Mucosa of stomach (tissue), 1 donor: Measurements from ENCODE around the gene MYF6.

Source experiments
- H3K27me3 ChIP-seq: one replicate; pipeline ENCODE4 v1.7.0; 2013; ENCODE audit warnings: mild to moderate bottlenecking, low read length; ENCODE audit not compliant: control insufficient read depth, insufficient read depth
- H3K36me3 ChIP-seq: one replicate; pipeline ENCODE4 v1.7.0; 2013; ENCODE audit warnings: low read length; ENCODE audit not compliant: control insufficient read depth, insufficient read depth
- H3K4me1 ChIP-seq: one replicate; pipeline ENCODE4 v1.7.0; 2013; ENCODE audit warnings: mild to moderate bottlenecking, low read length; ENCODE audit not compliant: control insufficient read depth, insufficient read depth
- H3K4me3 ChIP-seq: one replicate; pipeline ENCODE4 v1.7.0; 2013; ENCODE audit warnings: low read length
- H3K9ac ChIP-seq: one replicate; pipeline ENCODE4 v1.7.0; 2013; ENCODE audit warnings: mild to moderate bottlenecking, low read length, moderate library complexity
- H3K9me3 ChIP-seq: one replicate; pipeline ENCODE4 v1.7.0; 2013; ENCODE audit warnings: mild to moderate bottlenecking, low read length, moderate library complexity; ENCODE audit not compliant: control insufficient read depth
- donor health status: Pancreatic carcinoma.

The MYF6 gene

DNA sequence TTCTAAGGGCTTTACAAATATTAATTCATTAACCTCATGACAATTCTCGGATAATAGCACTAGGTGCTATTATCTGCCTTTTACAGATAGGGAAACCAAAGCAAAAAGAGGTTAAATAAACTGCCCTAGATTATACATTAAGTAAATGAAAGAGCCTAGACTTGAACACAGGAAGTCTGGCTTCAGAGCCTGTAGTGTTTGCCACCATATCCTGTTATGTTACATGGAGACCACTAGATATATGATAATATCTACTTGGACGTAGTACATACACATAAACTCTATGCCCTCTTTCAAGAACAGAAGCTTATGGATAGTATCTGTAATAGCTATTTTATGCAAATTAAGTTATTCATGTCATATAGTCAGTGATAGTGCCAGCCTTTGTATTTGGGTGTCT is 16.9 kb upstream of the MYF6 start:
- Histone ChIP-seq H3K4me3 (no peak overlapping the region), H3K9ac (no peak overlapping the region), H3K27me3 (no peaks in the 10 kb centered on the region), H3K9me3 (no peaks in the 10 kb centered on the region), H3K4me1 (no peaks in the 10 kb centered on the region), H3K36me3 (no peaks in the 10 kb centered on the region)

DNA sequence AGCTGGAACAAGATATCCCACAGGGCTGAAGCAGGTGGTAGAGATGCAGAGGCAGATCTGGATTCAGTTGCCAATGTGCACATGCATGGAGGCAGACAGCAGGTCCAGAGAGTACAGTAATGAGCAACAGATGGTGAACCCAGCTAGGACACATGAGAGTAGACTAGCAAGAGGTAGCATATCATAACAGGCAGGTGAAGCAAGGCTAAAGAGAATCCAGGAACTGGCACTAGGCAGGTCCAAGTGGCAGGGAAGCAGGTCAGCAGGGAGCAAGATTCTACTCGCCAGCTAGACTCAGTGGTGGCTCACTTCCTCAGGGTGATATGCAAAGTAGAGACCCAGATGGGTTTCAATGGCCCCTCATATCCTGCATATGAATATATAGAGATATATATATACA is 15.3 kb upstream of the MYF6 start:
- Histone ChIP-seq H3K9me3 (no peaks in the 10 kb centered on the region), H3K4me1 (no peaks in the 10 kb centered on the region), H3K27me3 (no peaks in the 10 kb centered on the region), H3K36me3 (no peaks in the 10 kb centered on the region), H3K4me3 (no peak overlapping the region), H3K9ac (no peak overlapping the region)

DNA sequence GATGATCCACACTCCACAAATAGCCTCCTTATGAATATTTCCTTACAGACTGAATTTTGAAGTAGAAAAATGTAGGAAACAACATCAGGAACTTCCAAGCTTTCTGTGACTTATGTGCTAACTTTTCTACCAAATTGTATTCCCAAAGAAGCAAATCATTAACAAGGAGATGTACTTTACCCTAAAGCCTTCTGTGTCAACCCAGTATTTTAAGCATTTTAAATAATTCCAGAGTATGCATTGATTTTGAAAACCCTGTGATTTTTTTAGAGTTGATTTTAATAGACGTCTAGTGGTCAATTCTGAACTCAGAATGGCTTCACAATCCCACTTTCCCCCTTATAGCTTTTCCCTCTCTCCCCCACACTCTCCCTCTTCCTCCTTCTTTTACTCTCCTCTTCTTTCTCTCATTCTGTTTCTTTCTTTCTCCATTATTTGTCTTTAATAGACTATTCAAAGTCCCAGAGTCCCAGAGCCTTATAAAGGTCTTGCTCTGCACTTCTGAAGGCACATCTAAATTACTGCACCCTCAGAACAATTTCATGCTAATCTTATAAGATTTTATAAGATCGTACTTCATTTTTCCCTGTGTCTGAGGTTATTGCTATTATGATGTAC is 10.1 kb upstream of the MYF6 start:
- H3K9me3 ChIP-seq: no peaks in the 10 kb centered on the region
- H3K27me3 ChIP-seq: no peaks in the 10 kb centered on the region
- no peak overlapping the region for H3K9ac ChIP-seq
- no peak overlapping the region for H3K4me3 ChIP-seq
- no peaks in the 10 kb centered on the region for H3K4me1 ChIP-seq
- no peaks in the 10 kb centered on the region for H3K36me3 ChIP-seq

- Histone ChIP-seq H3K9ac (no peak overlapping the region), H3K36me3 (no peaks in the 10 kb centered on the region), H3K4me3 (no peak overlapping the region), H3K4me1 (no peaks in the 10 kb centered on the region), H3K9me3 (no peaks in the 10 kb centered on the region), H3K27me3 (no peaks in the 10 kb centered on the region)
These were observed 9.2 kb upstream of the MYF6 start for GRCh38 chr12:80698256-80698655.

DNA sequence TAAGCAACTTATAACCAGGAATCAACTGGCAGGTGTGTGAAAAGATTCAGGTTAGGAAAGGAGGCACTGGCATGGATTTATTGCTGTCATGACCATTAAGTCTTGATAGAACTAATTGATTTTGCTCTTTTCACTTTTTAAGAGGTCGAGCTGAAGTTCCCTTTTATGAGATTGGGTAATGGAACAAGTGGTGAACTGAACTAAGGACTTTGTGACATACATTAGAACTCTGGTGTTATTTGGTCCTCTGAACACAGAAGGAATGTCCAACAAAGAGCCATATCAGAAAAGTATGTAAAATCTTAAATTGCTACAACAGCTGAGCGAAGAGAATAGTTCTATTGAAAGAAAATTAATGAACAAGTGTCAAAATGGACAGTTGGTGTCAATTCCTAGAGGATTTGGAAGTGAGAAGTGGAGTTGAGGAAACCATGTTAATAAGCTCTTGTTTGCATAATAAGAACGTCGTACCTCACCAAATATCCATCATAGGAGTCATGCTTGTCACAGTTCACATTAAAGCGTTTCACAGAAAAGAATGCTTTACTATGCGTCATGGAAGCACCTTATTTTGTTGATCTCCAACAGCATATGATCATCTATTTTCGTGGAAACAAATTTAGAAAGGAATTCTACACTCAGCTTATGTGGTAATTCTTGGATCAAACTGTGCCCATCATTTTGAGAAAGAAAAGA is 8.4 kb upstream of the MYF6 start:
- no peaks in the 10 kb centered on the region for H3K9me3 ChIP-seq
- H3K4me1 ChIP-seq: no peaks in the 10 kb centered on the region
- H3K4me3 ChIP-seq: no peak overlapping the region
- no peaks in the 10 kb centered on the region for H3K36me3 ChIP-seq
- H3K9ac ChIP-seq: no peak overlapping the region
- no peaks in the 10 kb centered on the region for H3K27me3 ChIP-seq

GRCh38 chr12:80700327-80700726 is 7.1 kb upstream of the MYF6 start:
- Histone ChIP-seq H3K36me3 (no peaks in the 10 kb centered on the region), H3K4me1 (no peaks in the 10 kb centered on the region), H3K9ac (no peak overlapping the region), H3K4me3 (no peak overlapping the region), H3K27me3 (no peaks in the 10 kb centered on the region), H3K9me3 (no peaks in the 10 kb centered on the region)

GRCh38 chr12:80701388-80701787 is 6.0 kb upstream of the MYF6 start:
- Histone ChIP-seq H3K27me3 (no peaks in the 10 kb centered on the region), H3K4me1 (no peaks in the 10 kb centered on the region), H3K9ac (no peak overlapping the region), H3K4me3 (no peak overlapping the region), H3K36me3 (no peaks in the 10 kb centered on the region), H3K9me3 (no peaks in the 10 kb centered on the region)

DNA sequence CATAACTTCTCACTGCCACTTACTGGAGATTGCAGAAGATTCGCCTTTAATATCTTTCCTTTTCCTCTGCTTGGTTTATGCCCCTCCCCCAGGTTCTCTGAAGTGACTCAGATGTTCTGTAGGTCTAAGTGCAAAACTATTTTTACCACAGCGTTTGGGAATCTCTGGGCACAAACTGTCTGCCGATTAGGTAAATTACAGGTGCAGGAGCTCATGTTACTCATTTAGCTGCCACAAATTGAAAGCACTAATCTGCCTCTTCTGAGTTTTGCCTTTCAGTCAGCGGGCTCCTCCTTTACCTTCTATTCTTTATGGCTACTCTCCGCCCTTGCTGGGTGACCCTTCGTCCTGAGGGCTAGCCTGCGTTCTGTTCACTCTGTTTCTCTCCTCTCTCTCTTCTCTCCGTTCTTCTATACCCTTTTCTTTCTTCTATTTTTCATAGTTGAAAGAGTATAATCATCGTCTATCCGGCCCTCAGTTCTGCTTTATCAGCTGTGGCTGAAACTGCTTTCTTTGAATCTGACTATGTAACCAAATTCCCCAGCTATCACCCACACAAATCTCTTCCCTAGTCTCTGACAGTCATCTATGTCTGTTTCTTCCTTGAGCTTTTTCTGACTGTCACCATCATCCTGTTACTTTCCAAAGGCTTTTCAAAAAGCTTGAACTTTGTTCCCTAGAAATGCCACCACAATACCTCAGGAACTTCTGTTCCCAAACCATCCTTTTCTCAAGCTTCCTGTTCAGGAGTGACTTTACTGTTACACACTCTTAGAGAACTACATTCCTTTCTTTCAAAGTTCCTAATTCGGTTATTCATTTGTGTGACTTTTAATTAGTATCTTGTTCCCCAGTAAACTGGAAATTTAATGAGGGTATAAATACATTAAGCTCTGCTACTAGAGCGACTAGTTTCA is 4.3 kb upstream of the MYF6 start:
- Histone ChIP-seq H3K27me3 (peaks cover 13% of the 10 kb centered on the region), H3K4me1 (no peaks in the 10 kb centered on the region), H3K9ac (no peak overlapping the region), H3K9me3 (no peaks in the 10 kb centered on the region), H3K36me3 (no peaks in the 10 kb centered on the region), H3K4me3 (no peak overlapping the region)

DNA sequence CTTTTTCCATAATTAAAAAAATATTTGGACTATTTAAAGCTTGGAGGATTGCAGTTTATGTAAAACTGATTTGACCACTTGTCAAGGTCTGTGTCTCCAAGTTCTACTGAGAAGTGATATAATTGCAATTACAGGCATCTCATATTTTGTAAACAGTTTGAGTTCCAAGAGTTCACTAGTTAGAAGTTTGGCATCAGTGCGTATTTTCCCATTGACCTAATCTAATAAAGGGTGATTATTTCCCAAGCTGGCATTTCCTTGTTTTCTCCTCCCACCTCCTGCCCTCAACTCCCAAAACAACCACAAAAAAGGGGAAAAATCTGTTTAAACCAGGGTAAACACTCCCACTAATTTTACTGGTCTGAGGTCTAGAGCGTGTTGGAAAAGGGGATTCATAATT is 3.0 kb upstream of the MYF6 start:
- H3K4me1 ChIP-seq: no peaks in the 10 kb centered on the region
- H3K9me3 ChIP-seq: no peaks in the 10 kb centered on the region
- no peak overlapping the region for H3K9ac ChIP-seq
- peaks cover 24% of the 10 kb centered on the region for H3K27me3 ChIP-seq
- H3K4me3 ChIP-seq: no peak overlapping the region
- no peaks in the 10 kb centered on the region for H3K36me3 ChIP-seq

DNA sequence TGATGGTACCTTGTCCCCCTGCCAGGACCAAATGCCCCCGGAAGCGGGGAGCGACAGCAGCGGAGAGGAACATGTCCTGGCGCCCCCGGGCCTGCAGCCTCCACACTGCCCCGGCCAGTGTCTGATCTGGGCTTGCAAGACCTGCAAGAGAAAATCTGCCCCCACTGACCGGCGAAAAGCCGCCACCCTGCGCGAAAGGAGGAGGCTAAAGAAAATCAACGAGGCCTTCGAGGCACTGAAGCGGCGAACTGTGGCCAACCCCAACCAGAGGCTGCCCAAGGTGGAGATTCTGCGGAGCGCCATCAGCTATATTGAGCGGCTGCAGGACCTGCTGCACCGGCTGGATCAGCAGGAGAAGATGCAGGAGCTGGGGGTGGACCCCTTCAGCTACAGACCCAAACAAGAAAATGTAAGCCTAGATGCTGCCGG is 410 bp downstream of the MYF6 start:
- Histone ChIP-seq H3K9me3 (no peaks in the 10 kb centered on the region), H3K9ac (no peak overlapping the region), H3K4me3 (no peak overlapping the region), H3K4me1 (no peaks in the 10 kb centered on the region), H3K27me3 (peaks cover 36% of the 10 kb centered on the region), H3K36me3 (no peaks in the 10 kb centered on the region)

- Histone ChIP-seq H3K4me1 (no peaks in the 10 kb centered on the region), H3K4me3 (no peak overlapping the region), H3K9me3 (no peaks in the 10 kb centered on the region), H3K27me3 (peaks cover 36% of the 10 kb centered on the region), H3K9ac (no peak overlapping the region), H3K36me3 (no peaks in the 10 kb centered on the region)
These were observed 983 bp downstream of the MYF6 start for GRCh38 chr12:80708259-80708974.

- Histone ChIP-seq H3K9ac (no peak overlapping the region), H3K4me3 (no peak overlapping the region), H3K27me3 (peaks cover 38% of the 10 kb centered on the region), H3K9me3 (no peaks in the 10 kb centered on the region), H3K4me1 (no peaks in the 10 kb centered on the region), H3K36me3 (no peaks in the 10 kb centered on the region)
These were observed 1.5 kb downstream of the MYF6 start for GRCh38 chr12:80708975-80709328.
